Measurements from ENCODE around the gene HIPK2.

HIPK2 gene

GRCh38 chr7:139568346-139568675, 209.5 kb downstream of the HIPK2 start:
- Histone ChIP-seq H3K36me3 (ENCODE audit: insufficient read depth, low read length) (no peaks in the 10 kb centered on the region), H3K9me3 (ENCODE audit: insufficient read depth, low read depth, low read length) (no peaks in the 10 kb centered on the region), H3K4me1 (ENCODE audit: insufficient read depth, low read length) (peaks cover 13% of the 10 kb centered on the region), H3K4me3 (ENCODE audit: low read length) (no peak overlapping the region), H3K27ac (ENCODE audit: low read depth, low read length) (no peak overlapping the region), H3K9ac (ENCODE audit: low read depth, low read length) (no peak overlapping the region), H3K27me3 (ENCODE audit: insufficient read depth, low read length) (no peaks in the 10 kb centered on the region)
- WGBS, result 92% methylated on average over 6 of the region's 6 CpGs

GRCh38 chr7:139567647-139568345, 210.0 kb downstream of the HIPK2 start:
- Histone ChIP-seq H3K4me3 (ENCODE audit: low read length) (no peak overlapping the region), H3K36me3 (ENCODE audit: insufficient read depth, low read length) (no peaks in the 10 kb centered on the region), H3K9ac (ENCODE audit: low read depth, low read length) (no peak overlapping the region), H3K27me3 (ENCODE audit: insufficient read depth, low read length) (no peaks in the 10 kb centered on the region), H3K27ac (ENCODE audit: low read depth, low read length) (no peak overlapping the region), H3K4me1 (ENCODE audit: insufficient read depth, low read length) (peaks cover 15% of the 10 kb centered on the region), H3K9me3 (ENCODE audit: insufficient read depth, low read depth, low read length) (no peaks in the 10 kb centered on the region)
- 94% methylated on average over 14 of the region's 14 CpGs for WGBS

GRCh38 chr7:139566736-139567646, 210.8 kb downstream of the HIPK2 start:
- Histone ChIP-seq H3K27ac (ENCODE audit: low read depth, low read length) (no peak overlapping the region; the same call in 1 of the 2 replicates), H3K9me3 (ENCODE audit: insufficient read depth, low read depth, low read length) (no peaks in the 10 kb centered on the region), H3K9ac (ENCODE audit: low read depth, low read length) (no peak overlapping the region), H3K36me3 (ENCODE audit: insufficient read depth, low read length) (no peaks in the 10 kb centered on the region), H3K27me3 (ENCODE audit: insufficient read depth, low read length) (no peaks in the 10 kb centered on the region), H3K4me3 (ENCODE audit: low read length) (no peak overlapping the region), H3K4me1 (ENCODE audit: insufficient read depth, low read length) (peaks cover 15% of the 10 kb centered on the region)
- 83% methylated on average over 15 of the region's 15 CpGs for WGBS

DNA sequence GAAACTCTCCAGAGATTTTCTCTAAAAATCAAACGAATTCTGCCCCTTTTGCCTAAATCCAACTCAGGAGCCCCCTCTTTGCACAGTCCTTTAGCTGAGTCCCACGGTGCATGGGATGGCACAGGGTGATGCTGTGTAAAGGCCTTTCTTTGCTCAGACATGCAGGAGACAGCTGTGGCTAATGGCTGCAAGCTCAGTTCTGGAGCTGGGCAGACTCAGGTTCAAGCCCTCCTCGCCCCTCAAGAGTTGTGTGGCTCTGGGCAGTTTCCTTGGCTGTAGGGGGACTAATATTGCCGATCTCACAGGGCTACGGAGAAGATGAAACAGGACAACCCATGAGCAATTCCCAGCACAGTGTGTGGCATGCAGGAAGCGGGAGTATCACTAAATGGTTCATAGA, 211.7 kb downstream of the HIPK2 start:
- H3K9me3 ChIP-seq (ENCODE audit: insufficient read depth, low read depth, low read length), result no peaks in the 10 kb centered on the region
- H3K27me3 ChIP-seq (ENCODE audit: insufficient read depth, low read length), result no peaks in the 10 kb centered on the region
- no peak overlapping the region for H3K4me3 ChIP-seq (ENCODE audit: low read length)
- no peak overlapping the region for H3K9ac ChIP-seq (ENCODE audit: low read depth, low read length)
- H3K27ac ChIP-seq (ENCODE audit: low read depth, low read length), result no peak overlapping the region
- peaks cover 15% of the 10 kb centered on the region for H3K4me1 ChIP-seq (ENCODE audit: insufficient read depth, low read length)
- H3K36me3 ChIP-seq (ENCODE audit: insufficient read depth, low read length), result no peaks in the 10 kb centered on the region
- 93% methylated on average over 6 of the region's 6 CpGs for WGBS

GRCh38 chr7:139563856-139564255, 213.9 kb downstream of the HIPK2 start:
- H3K36me3 ChIP-seq (ENCODE audit: insufficient read depth, low read length), result no peaks in the 10 kb centered on the region
- H3K27me3 ChIP-seq (ENCODE audit: insufficient read depth, low read length), result no peaks in the 10 kb centered on the region
- H3K4me1 ChIP-seq (ENCODE audit: insufficient read depth, low read length), result peaks cover 15% of the 10 kb centered on the region
- H3K9me3 ChIP-seq (ENCODE audit: insufficient read depth, low read depth, low read length), result no peaks in the 10 kb centered on the region
- H3K9ac ChIP-seq (ENCODE audit: low read depth, low read length), result no peak overlapping the region
- H3K4me3 ChIP-seq (ENCODE audit: low read length), result no peak overlapping the region
- WGBS, result 93% methylated on average over 5 of the region's 5 CpGs
- no peak overlapping the region for H3K27ac ChIP-seq (ENCODE audit: low read depth, low read length)

- Histone ChIP-seq H3K9ac (ENCODE audit: low read depth, low read length) (no peak overlapping the region; the same call in 1 of the 2 replicates), H3K36me3 (ENCODE audit: insufficient read depth, low read length) (no peaks in the 10 kb centered on the region), H3K27ac (ENCODE audit: low read depth, low read length) (no peak overlapping the region), H3K9me3 (ENCODE audit: insufficient read depth, low read depth, low read length) (no peaks in the 10 kb centered on the region), H3K4me1 (ENCODE audit: insufficient read depth, low read length) (peaks cover 15% of the 10 kb centered on the region), H3K27me3 (ENCODE audit: insufficient read depth, low read length) (no peaks in the 10 kb centered on the region), H3K4me3 (ENCODE audit: low read length) (no peak overlapping the region)
- 87% methylated on average over 11 of the region's 13 CpGs for WGBS
Observed at GRCh38 chr7:139562961-139563565, 214.7 kb downstream of the HIPK2 start.

GRCh38 chr7:139562491-139562890, 215.3 kb downstream of the HIPK2 start:
- no peak overlapping the region for H3K27ac ChIP-seq (ENCODE audit: low read depth, low read length)
- no peak overlapping the region for H3K9ac ChIP-seq (ENCODE audit: low read depth, low read length)
- no peaks in the 10 kb centered on the region for H3K36me3 ChIP-seq (ENCODE audit: insufficient read depth, low read length)
- no peak overlapping the region for H3K4me3 ChIP-seq (ENCODE audit: low read length)
- no peaks in the 10 kb centered on the region for H3K27me3 ChIP-seq (ENCODE audit: insufficient read depth, low read length)
- WGBS, result 95% methylated on average over 12 of the region's 12 CpGs
- peaks cover 15% of the 10 kb centered on the region for H3K4me1 ChIP-seq (ENCODE audit: insufficient read depth, low read length)
- no peaks in the 10 kb centered on the region for H3K9me3 ChIP-seq (ENCODE audit: insufficient read depth, low read depth, low read length)

- 96% methylated on average over 11 of the region's 11 CpGs for WGBS
- Histone ChIP-seq H3K4me1 (ENCODE audit: insufficient read depth, low read length) (peaks cover 15% of the 10 kb centered on the region), H3K27me3 (ENCODE audit: insufficient read depth, low read length) (no peaks in the 10 kb centered on the region), H3K27ac (ENCODE audit: low read depth, low read length) (no peak overlapping the region), H3K36me3 (ENCODE audit: insufficient read depth, low read length) (no peaks in the 10 kb centered on the region), H3K9me3 (ENCODE audit: insufficient read depth, low read depth, low read length) (no peaks in the 10 kb centered on the region), H3K9ac (ENCODE audit: low read depth, low read length) (no peak overlapping the region), H3K4me3 (ENCODE audit: low read length) (no peak overlapping the region)
Observed at GRCh38 chr7:139560678-139561077, 217.1 kb downstream of the HIPK2 start.

DNA sequence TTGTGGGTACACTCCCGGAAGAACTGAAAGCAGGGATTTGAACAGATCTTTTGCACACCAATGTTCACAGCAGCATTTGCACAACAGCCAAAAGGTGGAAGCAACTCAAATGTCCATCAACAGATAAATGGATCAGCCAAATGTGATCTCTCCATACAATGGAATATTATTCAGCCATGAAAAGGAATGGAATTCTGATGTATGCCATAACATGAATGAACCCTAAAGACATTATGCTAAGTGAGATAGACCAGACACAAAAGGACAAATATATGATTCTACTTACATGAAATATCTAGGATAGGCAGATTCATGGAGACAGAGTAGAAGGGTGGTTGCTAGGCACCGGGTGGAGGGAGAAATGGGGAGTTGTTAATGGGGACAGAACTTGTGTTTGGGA, 217.6 kb downstream of the HIPK2 start:
- no peak overlapping the region for H3K4me3 ChIP-seq (ENCODE audit: low read length)
- H3K27ac ChIP-seq (ENCODE audit: low read depth, low read length), result no peak overlapping the region
- WGBS, result 93% methylated on average over 2 of the region's 2 CpGs
- H3K9me3 ChIP-seq (ENCODE audit: insufficient read depth, low read depth, low read length), result no peaks in the 10 kb centered on the region
- H3K27me3 ChIP-seq (ENCODE audit: insufficient read depth, low read length), result no peaks in the 10 kb centered on the region
- H3K9ac ChIP-seq (ENCODE audit: low read depth, low read length), result no peak overlapping the region
- peaks cover 12% of the 10 kb centered on the region for H3K4me1 ChIP-seq (ENCODE audit: insufficient read depth, low read length)
- no peaks in the 10 kb centered on the region for H3K36me3 ChIP-seq (ENCODE audit: insufficient read depth, low read length)

DNA sequence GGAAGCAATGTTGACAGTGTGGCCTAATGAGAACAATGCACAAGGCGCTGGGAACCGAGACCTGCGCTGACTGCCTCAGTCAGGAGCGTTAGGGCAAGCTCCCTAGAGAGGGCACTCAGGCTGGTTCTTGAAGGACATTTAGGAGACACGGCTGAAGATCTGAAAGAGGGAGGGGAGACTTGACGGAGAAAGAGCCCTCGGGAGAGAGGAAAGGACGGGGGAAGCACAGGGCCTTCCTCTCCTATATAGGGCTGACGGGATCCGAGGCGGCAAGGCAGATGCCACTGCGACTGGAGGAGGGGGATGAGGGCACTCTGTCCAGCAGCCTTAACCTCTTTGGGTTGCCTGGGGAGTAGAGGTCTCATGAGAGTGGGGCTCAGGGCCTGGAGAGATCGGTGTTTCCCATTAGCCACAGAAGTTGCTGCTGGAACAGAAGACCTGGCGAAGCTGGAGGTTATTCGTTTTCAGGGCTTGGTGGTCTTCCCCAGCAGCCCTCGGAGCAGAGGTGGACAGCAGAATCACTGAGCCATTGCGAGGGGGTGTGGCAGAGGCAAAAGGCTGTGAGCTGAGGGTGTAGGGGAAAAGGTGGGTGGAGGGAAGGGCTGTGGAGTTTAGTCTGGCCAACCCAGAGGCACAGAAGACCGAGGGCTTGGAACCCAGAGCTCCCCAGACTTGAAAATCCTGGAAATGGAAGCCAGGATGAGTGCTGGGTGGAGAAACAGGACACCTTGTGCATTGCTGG, 218.3 kb downstream of the HIPK2 start:
- Histone ChIP-seq H3K4me3 (ENCODE audit: low read length) (no peak overlapping the region), H3K27ac (ENCODE audit: low read depth, low read length) (no peak overlapping the region), H3K27me3 (ENCODE audit: insufficient read depth, low read length) (no peaks in the 10 kb centered on the region), H3K4me1 (ENCODE audit: insufficient read depth, low read length) (peaks cover 8% of the 10 kb centered on the region), H3K36me3 (ENCODE audit: insufficient read depth, low read length) (no peaks in the 10 kb centered on the region), H3K9me3 (ENCODE audit: insufficient read depth, low read depth, low read length) (no peaks in the 10 kb centered on the region), H3K9ac (ENCODE audit: low read depth, low read length) (no peak overlapping the region)
- WGBS, result 92% methylated on average over 18 of the region's 18 CpGs
